ENCODE results near the gene A1CF. TPM values are rescaled to one million over a fixed set of nuclear protein-coding genes. Genes with fewer than 3 reads are reported as not detected.
"Not testable (repeated sequence)": the region's sequence is repeated elsewhere in the genome, so short reads cannot be mapped to it uniquely, and the experiment has no call there.

Gene A1CF
- total RNA-seq, 1 experiment from 2014 or later = not detected

DNA sequence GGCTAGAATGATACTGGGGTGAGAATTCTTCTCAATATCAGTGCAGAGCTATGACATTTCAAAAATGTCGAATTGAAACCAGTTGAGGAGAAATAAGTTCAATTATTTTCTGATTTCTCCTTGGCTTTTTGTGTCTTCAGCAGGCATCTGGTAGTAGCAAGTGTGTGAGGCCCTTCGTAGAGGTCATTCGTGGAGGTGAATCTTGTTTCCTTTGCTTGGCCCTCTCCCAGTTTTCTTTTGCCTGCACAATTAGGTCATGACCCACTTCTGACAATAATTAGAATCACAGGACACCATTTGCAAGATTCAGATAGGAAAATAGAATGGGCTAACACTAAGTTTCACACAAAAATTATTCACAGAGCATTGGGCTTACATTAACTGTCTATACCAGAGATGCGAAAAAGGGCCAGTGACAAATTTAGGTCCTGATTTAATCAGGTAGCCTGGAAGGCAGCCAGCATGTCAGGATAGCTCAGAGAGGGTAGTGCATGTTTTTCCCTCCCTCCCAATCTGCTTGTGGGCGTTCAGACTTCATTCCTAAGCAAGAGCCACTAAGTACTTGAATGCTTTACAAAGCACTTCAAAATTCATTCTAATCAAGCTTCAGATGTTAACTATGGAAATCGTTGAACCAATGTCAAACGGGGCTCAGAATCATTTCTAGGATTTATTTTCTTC lies 24.0 kb upstream of the A1CF start:
- CTCF ChIA-PET = no interaction called here
- TF ChIP-seq, protein P1, sequence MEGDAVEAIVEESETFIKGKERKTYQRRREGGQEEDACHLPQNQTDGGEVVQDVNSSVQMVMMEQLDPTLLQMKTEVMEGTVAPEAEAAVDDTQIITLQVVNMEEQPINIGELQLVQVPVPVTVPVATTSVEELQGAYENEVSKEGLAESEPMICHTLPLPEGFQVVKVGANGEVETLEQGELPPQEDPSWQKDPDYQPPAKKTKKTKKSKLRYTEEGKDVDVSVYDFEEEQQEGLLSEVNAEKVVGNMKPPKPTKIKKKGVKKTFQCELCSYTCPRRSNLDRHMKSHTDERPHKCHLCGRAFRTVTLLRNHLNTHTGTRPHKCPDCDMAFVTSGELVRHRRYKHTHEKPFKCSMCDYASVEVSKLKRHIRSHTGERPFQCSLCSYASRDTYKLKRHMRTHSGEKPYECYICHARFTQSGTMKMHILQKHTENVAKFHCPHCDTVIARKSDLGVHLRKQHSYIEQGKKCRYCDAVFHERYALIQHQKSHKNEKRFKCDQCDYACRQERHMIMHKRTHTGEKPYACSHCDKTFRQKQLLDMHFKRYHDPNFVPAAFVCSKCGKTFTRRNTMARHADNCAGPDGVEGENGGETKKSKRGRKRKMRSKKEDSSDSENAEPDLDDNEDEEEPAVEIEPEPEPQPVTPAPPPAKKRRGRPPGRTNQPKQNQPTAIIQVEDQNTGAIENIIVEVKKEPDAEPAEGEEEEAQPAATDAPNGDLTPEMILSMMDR (IDR thresholded peaks at IDR 0.05; ENCODE audit: unreplicated experiment) = no peak
- no peak overlapping the region for H3K4me3 Mint-ChIP-seq (ENCODE audit: low read depth, unreplicated experiment)
- intact Hi-C loops (cut with micrococcal nuclease; ENCODE audit: unreplicated experiment) = no loop called here
- no TSS peak for BruUV-seq (replicated peaks)
- H3K9me3 Mint-ChIP-seq (ENCODE audit: low read depth, unreplicated experiment) = no peaks in the 10 kb centered on the region
- no peak overlapping the region for H3K27ac Mint-ChIP-seq (ENCODE audit: unreplicated experiment)
- H3K36me3 Mint-ChIP-seq (ENCODE audit: insufficient read depth, unreplicated experiment) = no peaks in the 10 kb centered on the region
- no peaks in the 10 kb centered on the region for H3K4me1 Mint-ChIP-seq (ENCODE audit: low read depth, unreplicated experiment)
- peaks cover 14% of the 10 kb centered on the region for H3K27me3 Mint-ChIP-seq (ENCODE audit: unreplicated experiment)
- DNase-seq = no peak

DNA sequence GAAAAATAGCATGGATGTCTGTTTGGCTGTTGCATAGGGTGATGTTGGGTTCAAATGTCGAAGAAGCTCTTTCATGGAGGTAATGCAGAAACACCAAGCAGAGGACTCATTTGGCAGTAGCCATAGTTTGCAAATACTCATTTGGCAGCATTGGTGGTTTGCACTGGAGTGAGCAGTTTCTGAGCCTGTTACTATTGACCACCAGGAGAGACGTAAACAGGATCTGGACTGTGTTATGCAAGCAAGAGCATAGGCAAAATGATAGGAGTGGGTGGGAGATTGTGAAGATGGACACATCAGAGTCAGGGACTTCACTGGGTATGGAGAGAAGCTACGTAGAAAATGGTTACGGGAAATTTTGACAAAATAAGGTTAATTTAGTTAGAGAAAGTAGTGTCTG lies 22.9 kb upstream of the A1CF start:
- no TSS peak for BruUV-seq (replicated peaks)
- TF ChIP-seq, protein P1 (IDR thresholded peaks at IDR 0.05; ENCODE audit: unreplicated experiment) = no peak
- Mint-ChIP-seq H3K27ac (ENCODE audit: unreplicated experiment) (no peak overlapping the region), H3K27me3 (ENCODE audit: unreplicated experiment) (peaks cover 10% of the 10 kb centered on the region), H3K4me3 (ENCODE audit: low read depth, unreplicated experiment) (no peak overlapping the region), H3K36me3 (ENCODE audit: insufficient read depth, unreplicated experiment) (no peaks in the 10 kb centered on the region), H3K9me3 (ENCODE audit: low read depth, unreplicated experiment) (no peaks in the 10 kb centered on the region), H3K4me1 (ENCODE audit: low read depth, unreplicated experiment) (no peaks in the 10 kb centered on the region)
- intact Hi-C loops (cut with micrococcal nuclease; ENCODE audit: unreplicated experiment) = loop anchor here (1.0 kb wide), 1 partner anchor 9 kb away; no protein-coding TSS in a partner anchor
- CTCF ChIA-PET = no interaction called here
- no peak for DNase-seq

DNA sequence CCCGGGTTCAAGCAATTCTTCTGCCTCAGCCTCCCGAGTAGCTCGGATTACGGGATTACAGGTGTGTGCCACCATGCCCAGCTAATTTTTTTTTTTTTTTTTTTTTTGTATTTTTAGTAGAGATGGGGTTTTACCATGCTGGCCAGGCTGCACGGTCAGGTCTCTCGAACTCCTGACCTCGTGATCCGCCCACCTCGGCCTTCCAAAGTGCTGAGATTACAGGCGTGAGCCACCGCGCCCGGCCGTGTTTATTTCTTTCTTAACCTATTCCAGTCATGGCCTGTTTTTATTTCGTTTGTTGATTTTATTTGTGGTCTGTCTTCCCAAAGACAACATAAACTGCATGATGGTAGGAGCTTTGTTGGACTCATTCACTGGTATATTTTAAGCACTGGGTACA lies 20.4 kb upstream of the A1CF start:
- BruUV-seq (replicated peaks); H3K4me3 Mint-ChIP-seq (ENCODE audit: low read depth, unreplicated experiment); intact Hi-C loops (cut with micrococcal nuclease; ENCODE audit: unreplicated experiment); DNase-seq; H3K27ac Mint-ChIP-seq (ENCODE audit: unreplicated experiment); H3K4me1 Mint-ChIP-seq (ENCODE audit: low read depth, unreplicated experiment); H3K27me3 Mint-ChIP-seq (ENCODE audit: unreplicated experiment); CTCF ChIA-PET; H3K36me3 Mint-ChIP-seq (ENCODE audit: insufficient read depth, unreplicated experiment); H3K9me3 Mint-ChIP-seq (ENCODE audit: low read depth, unreplicated experiment): not testable (repeated sequence)

DNA sequence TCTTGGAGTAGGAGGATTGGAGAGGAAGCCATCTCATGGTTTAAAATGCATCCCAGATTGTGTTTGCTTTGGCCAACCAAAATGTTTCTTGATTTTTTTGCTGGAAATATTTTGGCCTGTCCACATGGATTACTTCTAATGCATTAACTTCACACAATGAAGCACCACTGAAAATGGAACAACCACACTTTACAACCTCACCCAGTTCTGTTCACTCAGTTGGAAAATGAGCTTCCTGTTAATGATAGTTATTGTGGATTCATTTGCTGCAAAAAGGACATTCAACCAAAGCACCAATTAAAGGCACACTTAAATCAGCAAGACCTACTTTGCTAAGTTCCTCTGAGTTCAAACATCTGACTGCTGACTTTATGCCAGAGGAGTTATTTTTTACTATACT lies 11.3 kb upstream of the A1CF start:
- Mint-ChIP-seq H3K27ac (ENCODE audit: unreplicated experiment) (no peak overlapping the region), H3K36me3 (ENCODE audit: insufficient read depth, unreplicated experiment) (no peaks in the 10 kb centered on the region), H3K9me3 (ENCODE audit: low read depth, unreplicated experiment) (no peaks in the 10 kb centered on the region), H3K4me1 (ENCODE audit: low read depth, unreplicated experiment) (no peaks in the 10 kb centered on the region), H3K27me3 (ENCODE audit: unreplicated experiment) (no peaks in the 10 kb centered on the region), H3K4me3 (ENCODE audit: low read depth, unreplicated experiment) (no peak overlapping the region)
- DNase-seq = no peak
- TF ChIP-seq, protein P1 (IDR thresholded peaks at IDR 0.05; ENCODE audit: unreplicated experiment) = no peak
- intact Hi-C loops (cut with micrococcal nuclease; ENCODE audit: unreplicated experiment) = no loop called here
- CTCF ChIA-PET = no interaction called here
- BruUV-seq (replicated peaks) = no TSS peak

DNA sequence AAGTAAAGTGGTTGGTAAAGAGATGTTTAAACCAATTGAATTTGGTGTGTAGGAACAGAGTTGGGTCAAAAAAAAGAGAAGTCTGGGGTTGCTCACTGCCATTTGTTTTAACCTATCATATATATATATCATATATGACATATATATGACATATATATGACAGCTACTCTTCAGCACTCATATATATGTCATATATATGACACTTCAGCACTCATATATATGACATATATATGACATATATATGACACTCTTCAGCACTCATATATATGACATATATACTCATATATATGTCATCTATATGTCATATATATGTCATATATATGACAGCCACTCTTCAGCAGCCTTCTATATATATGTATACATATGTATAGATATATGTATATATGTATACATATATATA lies 8.9 kb upstream of the A1CF start:
- no peaks in the 10 kb centered on the region for H3K27me3 Mint-ChIP-seq (ENCODE audit: unreplicated experiment)
- intact Hi-C loops (cut with micrococcal nuclease; ENCODE audit: unreplicated experiment) = no loop called here
- TF ChIP-seq, protein P1 (IDR thresholded peaks at IDR 0.05; ENCODE audit: unreplicated experiment) = no peak

More for the DNA sequence above, 8.9 kb upstream of the A1CF start:
- no peak for DNase-seq
- BruUV-seq (replicated peaks) = no TSS peak
- Mint-ChIP-seq H3K4me1 (ENCODE audit: low read depth, unreplicated experiment) (no peaks in the 10 kb centered on the region), H3K27ac (ENCODE audit: unreplicated experiment) (no peak overlapping the region), H3K36me3 (ENCODE audit: insufficient read depth, unreplicated experiment) (no peaks in the 10 kb centered on the region), H3K4me3 (ENCODE audit: low read depth, unreplicated experiment) (no peak overlapping the region), H3K9me3 (ENCODE audit: low read depth, unreplicated experiment) (no peaks in the 10 kb centered on the region)
- CTCF ChIA-PET = no interaction called here

All from Calu3 (cell line).